GM19438 (cell line): Measurements from ENCODE around the gene PLCH1.

Experiments
- ATAC-seq: cut with Tn5 transposase; IDR thresholded peaks from one replicate; pipeline ENCODE4 v1.9.1; 2021; ENCODE audit warnings: low read depth; ENCODE audit not compliant: unreplicated experiment

The PLCH1 gene

GRCh38 chr3:155435821-155436220 is 309.1 kb downstream of the PLCH1 start:
- ATAC-seq: no peak

GRCh38 chr3:155431856-155432570 is 312.9 kb downstream of the PLCH1 start:
- no peak for ATAC-seq

- ATAC-seq: no peak
Observed at GRCh38 chr3:155428563-155428962, 316.3 kb downstream of the PLCH1 start.

- ATAC-seq: no peak
Observed at GRCh38 chr3:155426524-155427230, 318.2 kb downstream of the PLCH1 start.

- ATAC-seq: no peak
Observed at GRCh38 chr3:155425396-155425795, 319.5 kb downstream of the PLCH1 start.

- ATAC-seq: no peak
Observed at GRCh38 chr3:155424323-155424710, 320.6 kb downstream of the PLCH1 start.

GRCh38 chr3:155423526-155424322 is 321.1 kb downstream of the PLCH1 start:
- no peak for ATAC-seq

- no peak for ATAC-seq
Observed at GRCh38 chr3:155420881-155421486, 323.9 kb downstream of the PLCH1 start.

- no peak for ATAC-seq
Observed at GRCh38 chr3:155420406-155420805, 324.5 kb downstream of the PLCH1 start.

- ATAC-seq: no peak
Observed at GRCh38 chr3:155418407-155418806, 326.5 kb downstream of the PLCH1 start.

GRCh38 chr3:155417119-155417517 is 327.8 kb downstream of the PLCH1 start:
- ATAC-seq: no peak

- ATAC-seq: no peak
Observed at GRCh38 chr3:155416500-155417118, 328.3 kb downstream of the PLCH1 start.

GRCh38 chr3:155412904-155413303 is 332.0 kb downstream of the PLCH1 start:
- ATAC-seq: no peak

GRCh38 chr3:155411500-155412223 is 333.2 kb downstream of the PLCH1 start:
- no peak for ATAC-seq

GRCh38 chr3:155409336-155409735 is 335.5 kb downstream of the PLCH1 start:
- ATAC-seq: no peak

- no peak for ATAC-seq
Observed at GRCh38 chr3:155407971-155408370, 336.9 kb downstream of the PLCH1 start.

- no peak for ATAC-seq
Observed at GRCh38 chr3:155407331-155407730, 337.5 kb downstream of the PLCH1 start.

- ATAC-seq: no peak
Observed at GRCh38 chr3:155404486-155404885, 340.4 kb downstream of the PLCH1 start.

GRCh38 chr3:155402656-155403055 is 342.2 kb downstream of the PLCH1 start:
- ATAC-seq: no peak

- no peak for ATAC-seq
Observed at GRCh38 chr3:155398046-155398445, 346.8 kb downstream of the PLCH1 start.
